Measurements from ENCODE around the gene SNX9.
"Not testable (repeated sequence)": the region's sequence is repeated elsewhere in the genome, so short reads cannot be mapped to it uniquely, and the experiment has no call there.

The SNX9 gene

DNA sequence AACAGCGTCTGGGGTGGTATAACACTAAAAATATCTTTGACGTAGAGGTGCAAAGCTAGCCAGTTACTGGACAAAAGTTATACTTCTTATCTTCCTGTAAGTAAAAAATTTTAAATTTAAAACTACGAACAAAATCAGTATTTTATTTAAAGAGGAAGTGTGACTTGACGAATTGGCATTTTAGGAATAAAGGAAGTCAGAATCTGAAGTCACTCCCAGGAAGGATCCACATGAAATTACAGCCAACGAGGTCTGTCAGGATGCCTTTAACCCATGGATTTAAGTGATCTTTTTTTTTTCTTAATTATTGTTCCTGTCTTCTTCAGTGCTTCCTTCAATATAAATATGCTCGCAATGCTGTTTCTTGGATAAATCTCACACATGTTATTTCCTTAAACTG, 27.2 kb upstream of the SNX9 start:
- H2AFZ ChIP-seq (ENCODE audit: low read depth, low read length): no peak overlapping the region
- H3K4me2 ChIP-seq (ENCODE audit: low read length): no peak overlapping the region
- no peak overlapping the region for H3K4me3 ChIP-seq (ENCODE audit: low read length)
- peaks cover 23% of the 10 kb centered on the region for H3K4me1 ChIP-seq (ENCODE audit: low read length)
- no peak for TF ChIP-seq EZH2phosphoT487 (IDR thresholded peaks at IDR 0.05; ENCODE audit: low read depth)
- no peak for TF ChIP-seq CTCF (IDR thresholded peaks at IDR 0.05; ENCODE audit: low read depth, low read length)
- no peaks in the 10 kb centered on the region for H3K79me2 ChIP-seq (ENCODE audit: low read length)
- H3K27me3 ChIP-seq (ENCODE audit: low read depth, low read length): peaks cover 35% of the 10 kb centered on the region
- no peak overlapping the region for H3K9ac ChIP-seq (ENCODE audit: low read length)
- no peaks in the 10 kb centered on the region for H4K20me1 ChIP-seq (ENCODE audit: insufficient read depth, low read length)
- H3K27ac ChIP-seq (ENCODE audit: low read length): no peak overlapping the region
- H3K36me3 ChIP-seq (replicated peaks; ENCODE audit: low read depth, low read length): peaks cover 5% of the 10 kb centered on the region
- no peaks in the 10 kb centered on the region for H3K9me3 ChIP-seq (ENCODE audit: insufficient read depth, low read length)

DNA sequence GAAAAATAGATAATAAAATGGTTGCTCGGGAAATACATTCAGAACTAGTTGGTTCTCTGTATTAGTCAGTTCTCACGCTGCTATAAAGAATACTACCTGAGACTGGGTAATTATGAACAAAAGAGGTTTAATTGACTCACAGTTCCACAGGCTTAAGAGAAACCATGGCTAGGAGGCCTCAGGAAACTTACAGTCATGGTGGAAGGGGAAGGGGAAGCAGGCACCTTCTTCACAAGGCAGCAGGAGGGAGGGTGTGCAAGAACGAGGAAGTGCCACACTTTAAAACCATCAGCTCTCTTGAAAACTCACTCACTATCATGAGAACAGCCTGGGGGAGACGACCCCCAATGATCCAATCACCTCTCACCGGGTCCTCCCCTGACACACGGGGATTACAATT, 24.2 kb upstream of the SNX9 start:
- H3K79me2 ChIP-seq (ENCODE audit: low read length): no peaks in the 10 kb centered on the region
- no peak overlapping the region for H3K4me3 ChIP-seq (ENCODE audit: low read length)
- peaks cover 51% of the 10 kb centered on the region for H3K27me3 ChIP-seq (ENCODE audit: low read depth, low read length)
- TF ChIP-seq CTCF (IDR thresholded peaks at IDR 0.05; ENCODE audit: low read depth, low read length) (no peak), EZH2phosphoT487 (IDR thresholded peaks at IDR 0.05; ENCODE audit: low read depth) (no peak)
- H2AFZ ChIP-seq (ENCODE audit: low read depth, low read length): no peak overlapping the region
- H3K9me3 ChIP-seq (ENCODE audit: insufficient read depth, low read length): no peaks in the 10 kb centered on the region
- H3K27ac ChIP-seq (ENCODE audit: low read length): no peak overlapping the region
- H3K4me2 ChIP-seq (ENCODE audit: low read length): no peak overlapping the region
- H3K4me1 ChIP-seq (ENCODE audit: low read length): peaks cover 42% of the 10 kb centered on the region
- H3K36me3 ChIP-seq (replicated peaks; ENCODE audit: low read depth, low read length): peaks cover 5% of the 10 kb centered on the region
- H4K20me1 ChIP-seq (ENCODE audit: insufficient read depth, low read length): no peaks in the 10 kb centered on the region
- no peak overlapping the region for H3K9ac ChIP-seq (ENCODE audit: low read length)

- not testable (repeated sequence) for H3K79me2 ChIP-seq (ENCODE audit: low read length); H2AFZ ChIP-seq (ENCODE audit: low read depth, low read length); H3K36me3 ChIP-seq (replicated peaks; ENCODE audit: low read depth, low read length); H3K9ac ChIP-seq (ENCODE audit: low read length); H3K27ac ChIP-seq (ENCODE audit: low read length); H3K9me3 ChIP-seq (ENCODE audit: insufficient read depth, low read length); H3K4me3 ChIP-seq (ENCODE audit: low read length); H4K20me1 ChIP-seq (ENCODE audit: insufficient read depth, low read length)
- peak overlapping the region; percentile 77; the same call in 1 of the 2 replicates for H3K4me2 ChIP-seq (ENCODE audit: low read length)
- H3K4me1 ChIP-seq (ENCODE audit: low read length): peaks cover 47% of the 10 kb centered on the region
- H3K27me3 ChIP-seq (ENCODE audit: low read depth, low read length): peaks cover 51% of the 10 kb centered on the region
These were observed 23.5 kb upstream of the SNX9 start for GRCh38 chr6:157799561-157799960.

GRCh38 chr6:157800420-157801237, 22.4 kb upstream of the SNX9 start:
- peaks cover 5% of the 10 kb centered on the region for H3K36me3 ChIP-seq (replicated peaks; ENCODE audit: low read depth, low read length)
- H4K20me1 ChIP-seq (ENCODE audit: insufficient read depth, low read length): no peaks in the 10 kb centered on the region
- no peak overlapping the region for H3K27ac ChIP-seq (ENCODE audit: low read length)
- no peak overlapping the region for H3K9ac ChIP-seq (ENCODE audit: low read length)
- TF ChIP-seq EZH2phosphoT487 (IDR thresholded peaks at IDR 0.05; ENCODE audit: low read depth): no peak
- H3K79me2 ChIP-seq (ENCODE audit: low read length): no peaks in the 10 kb centered on the region
- no peak overlapping the region for H2AFZ ChIP-seq (ENCODE audit: low read depth, low read length)
- peaks cover 50% of the 10 kb centered on the region for H3K4me1 ChIP-seq (ENCODE audit: low read length)
- H3K9me3 ChIP-seq (ENCODE audit: insufficient read depth, low read length): no peaks in the 10 kb centered on the region
- H3K4me3 ChIP-seq (ENCODE audit: low read length): peak overlapping the region; percentile 51
- peak overlapping the region; percentile 77 for H3K4me2 ChIP-seq (ENCODE audit: low read length)
- H3K27me3 ChIP-seq (ENCODE audit: low read depth, low read length): peaks cover 51% of the 10 kb centered on the region

Measured in OCI-LY3 (cell line).